HepG2 (cell line): Measurements from ENCODE around the gene ST6GALNAC2. TPM values are rescaled to one million over a fixed set of nuclear protein-coding genes. Genes with fewer than 3 reads are reported as not detected.

Source experiments
- ARID5B ChIP-seq: IDR thresholded peaks from 2 replicates; pipeline ENCODE4 v1.4.0; 2020; ENCODE audit warnings: mild to moderate bottlenecking, missing genetic modification reagents
- GATAD1 ChIP-seq: IDR thresholded peaks from 2 replicates; pipeline ENCODE4 v1.6.1; 2016; ENCODE audit warnings: missing genetic modification reagents, missing compliant biosample characterization
- HNRNPK ChIP-seq: fragments of 200-400 bp; formaldehyde crosslinking; IDR thresholded peaks from 2 replicates; pipeline ENCODE4 v1.6.1; 2018; ENCODE audit warnings: low read length, low read depth, moderate library complexity, mild to moderate bottlenecking; ENCODE audit not compliant: poor library complexity, severe bottlenecking
- KDM5A ChIP-seq: fragments of 200-600 bp; sonication (generic); IDR thresholded peaks from 2 replicates; pipeline ENCODE4 v1.7.0; 2018; ENCODE audit warnings: antibody characterized with exemption, mild to moderate bottlenecking, low read length, borderline replicate concordance
- KDM5B ChIP-seq: sonication (generic); formaldehyde crosslinking; IDR thresholded peaks from 2 replicates; pipeline ENCODE4 v1.4.0; 2020; ENCODE audit warnings: missing genetic modification reagents, mild to moderate bottlenecking, borderline replicate concordance
- POGZ ChIP-seq: sonication (generic); formaldehyde crosslinking; IDR thresholded peaks from 2 replicates; pipeline ENCODE4 v1.4.0; 2020; ENCODE audit warnings: mild to moderate bottlenecking, missing genetic modification reagents
- POLR2AphosphoS5 ChIP-seq: IDR thresholded peaks from 2 replicates; pipeline ENCODE4 v1.6.1; 2012; ENCODE audit warnings: low read depth, low read length
- PRMT3 ChIP-seq: sonication (generic); formaldehyde crosslinking; IDR thresholded peaks from 2 replicates; pipeline ENCODE4 v1.8.1; 2022; ENCODE audit warnings: low read depth, mild to moderate bottlenecking, moderate library complexity, missing genetic modification reagents, borderline replicate concordance
- REXO4 ChIP-seq: sonication (generic); formaldehyde crosslinking; IDR thresholded peaks from 2 replicates; pipeline ENCODE4 v1.8.0; 2022; ENCODE audit warnings: missing genetic modification reagents, mild to moderate bottlenecking, borderline replicate concordance
- SAP130 ChIP-seq: IDR thresholded peaks from 2 replicates; pipeline ENCODE4 v1.6.1; 2016; ENCODE audit warnings: low read depth
- SRY ChIP-seq: sonication (generic); formaldehyde crosslinking; IDR thresholded peaks from 2 replicates; pipeline ENCODE4 v1.8.0; 2022; ENCODE audit warnings: mild to moderate bottlenecking, missing genetic modification reagents
- SYNCRIP ChIP-seq: fragments of 200-400 bp; formaldehyde crosslinking; IDR thresholded peaks from 2 replicates; pipeline ENCODE4 v1.6.1; 2018; ENCODE audit warnings: mild to moderate bottlenecking, low read depth, low read length; ENCODE audit not compliant: insufficient read depth
- ZBTB33 ChIP-seq: sonication (generic); formaldehyde crosslinking; IDR thresholded peaks from 2 replicates; pipeline ENCODE4 v1.4.0; 2020; ENCODE audit warnings: missing genetic modification reagents
- ZBTB8A ChIP-seq: sonication (generic); formaldehyde crosslinking; IDR thresholded peaks from 2 replicates; pipeline ENCODE4 v1.4.0; 2020; ENCODE audit warnings: mild to moderate bottlenecking, low read depth, missing genetic modification reagents, borderline replicate concordance
- ZFY ChIP-seq: sonication (generic); formaldehyde crosslinking; IDR thresholded peaks from 2 replicates; pipeline ENCODE4 v1.4.0; 2020; ENCODE audit warnings: missing genetic modification reagents
- ZIK1 ChIP-seq: sonication (generic); formaldehyde crosslinking; IDR thresholded peaks from 2 replicates; pipeline ENCODE4 v1.5.0; 2020; ENCODE audit warnings: mild to moderate bottlenecking, low read depth, missing genetic modification reagents, borderline replicate concordance
- ZNF232 ChIP-seq: sonication (generic); formaldehyde crosslinking; IDR thresholded peaks from 2 replicates; pipeline ENCODE4 v1.4.0; 2020; ENCODE audit warnings: missing genetic modification reagents, borderline replicate concordance
- ZNF235 ChIP-seq: sonication (generic); formaldehyde crosslinking; IDR thresholded peaks from 2 replicates; pipeline ENCODE4 v1.8.1; 2023; ENCODE audit warnings: mild to moderate bottlenecking, missing genetic modification reagents, borderline replicate concordance
- ZNF256 ChIP-seq: sonication (generic); formaldehyde crosslinking; conservative IDR thresholded peaks from 2 replicates; pipeline ENCODE4 v1.4.0; 2020; ENCODE audit warnings: missing genetic modification reagents
- ZNF280B ChIP-seq: sonication (generic); formaldehyde crosslinking; IDR thresholded peaks from 2 replicates; pipeline ENCODE4 v1.5.0; 2020; ENCODE audit warnings: missing genetic modification reagents, mild to moderate bottlenecking, borderline replicate concordance
- ZNF577 ChIP-seq: sonication (generic); formaldehyde crosslinking; IDR thresholded peaks from 2 replicates; pipeline ENCODE4 v1.4.0; 2020; ENCODE audit warnings: mild to moderate bottlenecking, low read depth, missing genetic modification reagents, borderline replicate concordance
- ZSCAN12 ChIP-seq: sonication (generic); formaldehyde crosslinking; IDR thresholded peaks from 2 replicates; pipeline ENCODE4 v1.9.0; 2021; ENCODE audit warnings: mild to moderate bottlenecking, missing genetic modification reagents
- polyA plus RNA-seq, 8 experiments: library from polyadenylated mRNA; depleted of rRNA in 3 of 8; stranded (reverse) in 7 of 8; unstranded in 1 of 8; fragments of >200 nt; fragmentation: Illumina TruSeq in 4 of 8; extraction: Trizol in 4 of 8; gene quantifications; 2 replicates each; pipeline versions ENCODE4 v1.2.1 to v1.2.3, GENCODE V29; 2011 to 2016; ENCODE audit warnings: low read depth in 4 of 8, missing spikeins in 1 of 8, mixed read lengths in 1 of 8; ENCODE audit not compliant: insufficient read depth in 1 of 8
- total RNA-seq, 5 experiments: library from RNA; depleted of rRNA; stranded (reverse); fragments of >200 nt; fragmentation: Illumina TruSeq; extraction: Trizol; gene quantifications; 2 replicates each; pipeline ENCODE4 v1.2.3, GENCODE V29; 2016; ENCODE audit warnings: low read depth in 1 of 5

The ST6GALNAC2 gene
- total and polyA plus RNA-seq, 2 of the 13 experiments (the other 11 are each of a cell fraction or from before 2014, with no cell fraction given), result 0.12 to 0.49 TPM

GRCh38 chr17:76558198-76559095 lies 27.2 kb downstream of the ST6GALNAC2 start (continued):
- no peak for TF ChIP-seq ZNF280B (CRISPR knock-in tag)
- no peak for TF ChIP-seq ZNF232 (CRISPR knock-in tag)
- no peak for TF ChIP-seq ZNF577 (CRISPR knock-in tag)
- no peak for TF ChIP-seq ZBTB8A (CRISPR knock-in tag)
- no peak for TF ChIP-seq ARID5B (CRISPR knock-in tag)
- TF ChIP-seq POLR2AphosphoS5, result peak; percentile 54
- TF ChIP-seq PRMT3 (CRISPR knock-in tag), result no peak
- no peak for TF ChIP-seq ZBTB33
- TF ChIP-seq GATAD1 (CRISPR knock-in tag), result peak; percentile 65
- TF ChIP-seq ZNF235 (CRISPR knock-in tag), result no peak
- TF ChIP-seq SYNCRIP, result no peak
- TF ChIP-seq ZFY (CRISPR knock-in tag), result no peak
- no peak for TF ChIP-seq ZIK1
- TF ChIP-seq KDM5A, result peak; percentile 90
- no peak for TF ChIP-seq REXO4 (CRISPR knock-in tag)
- TF ChIP-seq SAP130, result peak; percentile 40
- no peak for TF ChIP-seq SRY (CRISPR knock-in tag)
- TF ChIP-seq KDM5B (CRISPR knock-in tag), result no peak
- TF ChIP-seq ZNF256 (CRISPR knock-in tag), result peak; percentile 50; the same call in 1 of the 2 replicates
- TF ChIP-seq POGZ (CRISPR knock-in tag), result no peak
- TF ChIP-seq HNRNPK, result no peak
- TF ChIP-seq ZSCAN12 (CRISPR knock-in tag), result 0 out of 2 replicates have a peak, but pooled peaks have one; percentile 53
